Retinal pigment epithelial cell (primary cell): ENCODE results near the gene LARGE1.

ENCODE experiments used
- DNase-seq: peaks from one replicate; pipeline ENCODE4 v3.0.0-alpha.2; 2010; ENCODE audit warnings: low read depth
- H3K4me3 ChIP-seq: 2 replicates; pipeline ENCODE4 v1.5.1; 2011; ENCODE audit warnings: mild to moderate bottlenecking, low read length, control low read depth, moderate library complexity
- TF ChIP-seq, protein P1 (sequence below): conservative IDR thresholded peaks from 2 replicates; pipeline ENCODE4 v1.5.1; 2011; ENCODE audit warnings: low read depth, low read length, control low read depth, inconsistent platforms

LARGE1 gene

DNA sequence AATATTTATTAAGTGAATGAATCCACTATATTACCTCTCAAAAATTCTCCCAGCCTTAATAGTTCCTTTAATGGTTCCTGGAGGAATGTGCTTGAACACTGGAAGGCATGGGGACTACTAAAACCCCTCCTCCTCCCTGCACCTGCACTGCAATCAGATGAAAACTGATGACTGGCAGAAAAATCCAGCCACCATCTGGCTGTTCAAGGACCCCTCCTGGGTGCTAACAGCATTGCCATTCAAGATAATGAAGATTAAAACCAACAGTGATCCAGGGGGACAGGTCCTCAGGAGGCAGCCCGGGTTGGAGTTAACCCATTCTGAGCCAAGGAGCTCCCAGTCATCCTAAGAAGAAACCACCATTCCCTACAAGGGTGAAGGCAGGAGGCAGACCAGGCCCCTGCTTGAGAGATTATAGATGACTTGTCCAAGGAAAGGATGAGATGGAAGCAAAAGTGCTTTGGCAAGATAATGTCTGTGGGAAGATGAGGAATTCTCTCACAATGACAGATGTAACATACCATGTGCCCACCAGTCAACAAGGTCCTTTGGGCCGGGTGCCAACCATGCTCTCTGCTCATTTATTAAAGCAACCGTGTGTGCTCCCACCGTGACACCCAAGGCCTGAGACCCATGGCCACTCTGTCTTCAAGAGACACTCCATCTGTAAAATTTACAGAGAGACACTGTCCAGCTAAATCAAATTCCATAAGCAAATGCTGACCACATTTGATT, 90.6 kb downstream of the LARGE1 start:
- no peak overlapping the region for H3K4me3 ChIP-seq
- TF ChIP-seq, protein P1, sequence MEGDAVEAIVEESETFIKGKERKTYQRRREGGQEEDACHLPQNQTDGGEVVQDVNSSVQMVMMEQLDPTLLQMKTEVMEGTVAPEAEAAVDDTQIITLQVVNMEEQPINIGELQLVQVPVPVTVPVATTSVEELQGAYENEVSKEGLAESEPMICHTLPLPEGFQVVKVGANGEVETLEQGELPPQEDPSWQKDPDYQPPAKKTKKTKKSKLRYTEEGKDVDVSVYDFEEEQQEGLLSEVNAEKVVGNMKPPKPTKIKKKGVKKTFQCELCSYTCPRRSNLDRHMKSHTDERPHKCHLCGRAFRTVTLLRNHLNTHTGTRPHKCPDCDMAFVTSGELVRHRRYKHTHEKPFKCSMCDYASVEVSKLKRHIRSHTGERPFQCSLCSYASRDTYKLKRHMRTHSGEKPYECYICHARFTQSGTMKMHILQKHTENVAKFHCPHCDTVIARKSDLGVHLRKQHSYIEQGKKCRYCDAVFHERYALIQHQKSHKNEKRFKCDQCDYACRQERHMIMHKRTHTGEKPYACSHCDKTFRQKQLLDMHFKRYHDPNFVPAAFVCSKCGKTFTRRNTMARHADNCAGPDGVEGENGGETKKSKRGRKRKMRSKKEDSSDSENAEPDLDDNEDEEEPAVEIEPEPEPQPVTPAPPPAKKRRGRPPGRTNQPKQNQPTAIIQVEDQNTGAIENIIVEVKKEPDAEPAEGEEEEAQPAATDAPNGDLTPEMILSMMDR = no peak
- DNase-seq = no peak

DNA sequence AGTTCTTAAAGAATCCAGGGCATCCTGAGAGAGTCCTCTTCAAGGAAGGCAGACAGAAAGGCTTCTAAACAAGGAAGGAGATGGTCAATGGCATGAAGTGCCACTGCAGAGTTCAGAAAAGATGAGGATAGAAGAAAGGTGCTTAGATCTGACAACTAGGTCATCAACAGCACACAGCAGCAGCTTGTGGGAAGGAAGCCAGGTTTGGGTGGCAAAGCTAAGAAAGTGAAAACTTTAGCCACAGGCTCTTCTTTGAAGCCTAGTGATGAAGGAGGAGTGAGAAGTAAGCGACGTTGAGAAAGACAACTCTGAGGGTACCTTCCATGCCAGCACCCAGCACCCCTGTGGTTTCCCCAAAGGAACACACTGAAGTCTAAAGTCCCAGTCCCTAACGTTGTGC, 92.0 kb downstream of the LARGE1 start:
- DNase-seq = no peak
- TF ChIP-seq, protein P1 = no peak
- no peak overlapping the region for H3K4me3 ChIP-seq

DNA sequence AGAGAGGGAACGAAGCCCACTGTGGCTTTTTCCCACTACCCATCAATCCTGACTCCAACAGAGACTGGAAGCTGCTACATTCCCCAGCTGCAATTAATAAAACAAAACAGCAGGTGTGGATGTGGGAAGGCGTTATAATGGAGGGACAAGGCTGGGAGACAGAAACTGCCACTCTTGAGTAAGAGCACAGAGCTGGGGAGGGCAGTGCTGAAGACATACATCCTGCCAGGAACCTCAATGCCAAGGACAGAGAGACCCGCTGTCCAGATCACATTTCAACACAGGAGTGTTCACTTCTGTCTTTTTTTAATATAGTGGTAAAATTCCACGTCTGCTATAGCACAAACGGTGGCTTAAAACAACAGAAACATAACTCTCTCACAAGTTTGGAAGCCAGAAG, 94.5 kb downstream of the LARGE1 start:
- no peak overlapping the region for H3K4me3 ChIP-seq
- DNase-seq = no peak
- TF ChIP-seq, protein P1 = no peak

DNA sequence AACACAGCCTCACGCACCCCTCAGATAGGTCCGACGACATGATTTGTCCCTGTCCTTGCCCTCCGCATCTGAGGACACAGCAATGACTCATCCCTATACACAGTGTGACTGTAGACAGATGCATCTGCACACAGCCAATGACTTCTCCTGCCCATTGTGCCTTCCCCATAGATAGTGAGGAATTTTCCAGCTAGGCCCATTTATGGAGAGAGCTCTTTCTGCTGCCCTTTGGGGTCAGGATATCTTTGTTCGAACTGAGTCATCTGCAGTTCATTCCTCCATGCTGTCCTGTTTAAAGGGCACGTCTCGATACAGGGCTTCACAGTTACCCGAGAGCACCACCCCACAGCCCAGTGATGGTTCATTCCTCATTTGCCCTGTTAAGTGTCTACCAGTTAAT, 96.7 kb downstream of the LARGE1 start:
- TF ChIP-seq, protein P1 = no peak
- H3K4me3 ChIP-seq = no peak overlapping the region
- no peak for DNase-seq

DNA sequence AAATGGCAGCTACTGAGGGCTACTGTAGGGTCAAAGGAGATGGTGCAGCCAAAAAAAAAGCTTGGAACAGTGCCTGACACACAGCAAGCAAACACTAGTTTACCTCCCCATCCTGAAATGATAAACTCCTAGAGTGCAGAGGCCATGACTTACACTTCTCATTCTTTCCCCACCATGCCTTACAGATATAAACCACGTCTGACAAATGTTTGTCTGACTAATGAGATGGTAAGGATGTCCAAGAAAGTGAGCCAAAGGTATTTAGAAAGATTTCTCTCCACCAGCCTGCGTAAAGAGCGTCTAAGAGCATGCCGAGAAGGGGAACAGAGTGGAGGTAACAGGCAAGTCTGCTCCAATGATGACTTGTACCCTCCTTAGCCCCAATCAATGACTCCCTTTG, 99.0 kb downstream of the LARGE1 start:
- TF ChIP-seq, protein P1 = no peak
- DNase-seq = no peak
- H3K4me3 ChIP-seq = no peak overlapping the region

DNA sequence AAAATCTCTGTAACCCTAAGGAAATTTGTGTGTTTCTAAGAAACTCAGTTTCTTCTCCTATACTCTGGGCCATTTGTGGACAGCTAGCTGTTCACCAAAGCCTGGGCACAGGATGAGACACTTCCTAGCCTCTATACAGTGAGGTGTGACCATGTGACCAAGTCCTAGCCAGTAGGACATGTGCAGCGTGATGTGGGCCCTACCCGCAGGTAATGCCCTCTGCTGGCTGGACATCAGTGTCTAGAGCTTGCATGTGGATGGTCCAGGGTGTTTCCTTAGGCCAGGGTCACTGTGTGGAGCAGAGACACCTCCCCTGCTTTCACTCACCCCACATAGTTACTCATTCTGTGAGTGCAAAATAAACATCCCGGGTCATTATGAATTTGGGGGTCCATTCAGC, 100.5 kb downstream of the LARGE1 start:
- H3K4me3 ChIP-seq = no peak overlapping the region
- TF ChIP-seq, protein P1 = no peak
- DNase-seq = no peak

DNA sequence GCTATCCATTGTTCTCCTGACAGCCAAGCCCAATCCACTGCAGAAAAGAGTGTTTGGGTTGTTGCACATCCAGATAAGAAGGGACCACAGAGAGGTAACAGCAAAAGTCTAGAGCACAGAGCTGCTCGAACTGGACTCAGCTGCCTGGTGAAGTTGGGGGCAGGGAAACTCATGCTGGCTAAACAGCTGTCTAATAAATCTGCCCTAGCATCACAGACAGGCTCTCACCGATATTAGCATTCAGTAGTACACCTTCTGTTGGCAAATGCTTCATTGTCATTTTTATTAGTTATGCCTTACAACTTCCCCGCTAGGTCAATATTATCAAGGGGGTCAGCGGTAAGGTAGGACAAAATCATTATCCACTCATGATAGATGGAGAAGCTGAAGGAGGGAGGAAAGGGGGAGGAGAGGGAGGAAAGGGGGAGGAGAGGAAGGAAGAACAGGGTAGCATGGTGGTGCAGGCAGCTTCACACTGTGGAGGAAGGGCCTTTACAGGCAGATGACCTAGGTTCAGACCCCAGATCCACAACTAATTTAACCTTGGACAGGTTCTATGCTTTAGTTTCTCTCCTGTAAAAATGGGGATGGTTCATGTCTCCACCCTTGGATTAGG, 102.7 kb downstream of the LARGE1 start:
- TF ChIP-seq, protein P1 = no peak
- no peak overlapping the region for H3K4me3 ChIP-seq
- no peak for DNase-seq
